LNCaP clone FGC (cell line): ENCODE results near the gene SLC16A8.

Experiments used
- DNase-seq: peaks from one replicate; pipeline ENCODE4 v3.0.0-alpha.2; 2011; ENCODE audit warnings: low read depth
- H3K4me3 ChIP-seq: 2 replicates; pipeline ENCODE4 v1.5.1; 2011; ENCODE audit warnings: mild to moderate bottlenecking, low read depth, low read length, control low read depth
- TF ChIP-seq, protein P1 (sequence below): IDR thresholded peaks from 2 replicates; pipeline ENCODE4 v1.5.1; 2012; ENCODE audit warnings: mild to moderate bottlenecking; ENCODE audit not compliant: control insufficient read depth, insufficient read depth; ENCODE audit errors: extremely low read depth

SLC16A8 gene

DNA sequence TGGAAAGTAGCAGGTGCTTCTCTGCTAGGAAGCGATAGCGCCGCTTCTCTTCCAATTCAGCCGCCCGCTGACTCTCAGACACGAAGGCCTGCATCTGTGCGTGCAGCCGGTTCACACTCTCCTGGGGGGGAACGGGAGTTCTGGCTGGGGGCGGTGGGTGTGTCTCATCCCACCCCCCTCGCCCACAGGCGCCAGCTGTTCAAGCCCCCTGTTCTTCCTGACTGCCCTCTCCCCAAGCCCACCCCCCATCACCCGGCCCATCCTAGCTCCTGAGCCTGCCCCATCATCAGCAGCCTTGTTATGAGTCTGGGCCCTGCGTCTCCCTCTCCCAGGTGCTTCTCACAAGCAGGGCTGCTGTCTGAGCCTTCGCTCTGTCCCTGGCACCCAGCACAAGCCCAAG lies 13.1 kb upstream of the SLC16A8 start:
- DNase-seq, result no peak
- H3K4me3 ChIP-seq, result no peak overlapping the region
- TF ChIP-seq, protein P1, sequence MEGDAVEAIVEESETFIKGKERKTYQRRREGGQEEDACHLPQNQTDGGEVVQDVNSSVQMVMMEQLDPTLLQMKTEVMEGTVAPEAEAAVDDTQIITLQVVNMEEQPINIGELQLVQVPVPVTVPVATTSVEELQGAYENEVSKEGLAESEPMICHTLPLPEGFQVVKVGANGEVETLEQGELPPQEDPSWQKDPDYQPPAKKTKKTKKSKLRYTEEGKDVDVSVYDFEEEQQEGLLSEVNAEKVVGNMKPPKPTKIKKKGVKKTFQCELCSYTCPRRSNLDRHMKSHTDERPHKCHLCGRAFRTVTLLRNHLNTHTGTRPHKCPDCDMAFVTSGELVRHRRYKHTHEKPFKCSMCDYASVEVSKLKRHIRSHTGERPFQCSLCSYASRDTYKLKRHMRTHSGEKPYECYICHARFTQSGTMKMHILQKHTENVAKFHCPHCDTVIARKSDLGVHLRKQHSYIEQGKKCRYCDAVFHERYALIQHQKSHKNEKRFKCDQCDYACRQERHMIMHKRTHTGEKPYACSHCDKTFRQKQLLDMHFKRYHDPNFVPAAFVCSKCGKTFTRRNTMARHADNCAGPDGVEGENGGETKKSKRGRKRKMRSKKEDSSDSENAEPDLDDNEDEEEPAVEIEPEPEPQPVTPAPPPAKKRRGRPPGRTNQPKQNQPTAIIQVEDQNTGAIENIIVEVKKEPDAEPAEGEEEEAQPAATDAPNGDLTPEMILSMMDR, result no peak

DNA sequence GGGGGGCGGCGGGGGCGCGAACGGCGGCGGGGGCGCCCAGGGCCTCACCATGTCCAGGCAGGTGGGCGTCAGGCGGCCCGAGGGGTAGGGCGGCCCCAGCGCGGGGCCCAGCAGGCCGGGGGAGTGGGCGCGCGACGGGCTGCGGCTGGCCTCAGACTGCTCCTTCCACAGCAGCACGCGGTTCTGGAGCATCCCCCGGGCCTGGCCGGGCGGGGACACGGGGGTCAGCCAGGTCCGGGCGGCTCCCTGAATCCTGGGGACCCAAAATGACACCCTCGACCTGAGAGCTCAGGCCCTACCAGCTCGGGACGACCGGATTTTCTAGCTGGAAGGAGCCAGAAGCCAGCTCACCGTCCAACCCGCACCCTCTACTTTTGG lies 5.5 kb upstream of the SLC16A8 start:
- no peak overlapping the region for H3K4me3 ChIP-seq

DNA sequence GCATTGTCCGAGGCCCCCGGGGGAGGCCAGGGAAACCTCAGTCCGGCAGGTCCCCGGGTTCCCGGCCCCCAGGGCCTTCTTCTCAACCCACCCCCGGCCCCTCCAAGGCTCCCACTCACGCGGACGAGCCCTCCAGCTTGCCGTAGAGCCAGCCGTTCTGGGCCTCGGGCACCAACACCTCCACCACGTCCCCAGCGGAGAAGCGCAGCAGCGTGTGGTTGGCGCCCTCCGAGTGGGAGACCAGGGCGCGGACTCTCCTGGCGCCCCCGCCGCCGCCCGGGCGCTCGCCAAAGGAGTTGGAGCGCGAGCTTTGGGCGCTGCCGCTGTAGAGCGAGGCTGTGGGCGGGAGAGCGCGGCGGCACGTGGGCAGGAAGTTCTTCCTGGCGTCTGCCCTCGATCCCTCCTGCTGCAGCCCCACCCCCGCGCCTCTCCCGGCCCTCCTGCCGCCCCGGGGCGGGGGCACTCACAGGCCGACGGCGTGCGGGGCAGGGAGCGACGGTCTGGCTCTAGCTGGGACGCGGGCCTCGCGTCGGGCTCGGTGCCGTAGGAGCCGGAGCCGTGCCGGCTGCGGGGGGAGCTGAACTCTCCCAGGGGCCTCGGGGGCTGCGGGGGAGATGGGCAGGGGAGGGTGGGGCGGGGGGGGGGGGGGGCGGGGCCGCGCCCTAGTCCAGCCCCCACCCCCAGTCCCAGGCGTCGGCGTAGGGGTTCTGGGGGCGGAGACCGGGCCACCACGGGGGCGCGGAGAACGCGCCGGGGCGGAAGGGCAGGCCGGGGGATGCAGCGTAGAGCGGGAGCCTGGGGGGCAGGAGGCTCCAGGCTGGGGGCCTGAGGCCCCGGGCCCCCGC lies 4.9 kb upstream of the SLC16A8 start:
- no peak overlapping the region for H3K4me3 ChIP-seq
- TF ChIP-seq, protein P1, result no peak
- DNase-seq, result no peak

More for the DNA sequence above, 5.5 kb upstream of the SLC16A8 start:
- no peak for DNase-seq
- TF ChIP-seq, protein P1, result no peak

DNA sequence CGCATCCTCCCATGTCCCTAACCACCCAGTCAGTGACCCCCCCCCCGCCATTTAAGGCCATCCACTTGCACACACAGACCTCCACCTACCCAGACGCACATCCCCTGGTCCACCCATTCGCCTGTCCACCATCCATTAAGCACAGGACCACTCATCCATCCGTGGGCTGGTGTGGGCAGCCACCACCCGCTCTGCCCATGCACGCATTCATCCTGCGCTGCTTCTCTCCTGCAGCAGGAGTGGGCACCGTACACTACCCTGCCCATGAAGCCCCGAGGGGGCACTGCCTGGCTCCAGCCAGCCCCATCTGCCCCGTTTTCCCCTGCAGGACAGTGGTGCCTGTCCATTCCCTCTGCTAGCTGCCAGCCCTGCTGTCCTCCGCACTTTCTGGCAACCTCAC lies 3.9 kb upstream of the SLC16A8 start:
- no peak overlapping the region for H3K4me3 ChIP-seq
- TF ChIP-seq, protein P1, result no peak
- DNase-seq, result no peak

DNA sequence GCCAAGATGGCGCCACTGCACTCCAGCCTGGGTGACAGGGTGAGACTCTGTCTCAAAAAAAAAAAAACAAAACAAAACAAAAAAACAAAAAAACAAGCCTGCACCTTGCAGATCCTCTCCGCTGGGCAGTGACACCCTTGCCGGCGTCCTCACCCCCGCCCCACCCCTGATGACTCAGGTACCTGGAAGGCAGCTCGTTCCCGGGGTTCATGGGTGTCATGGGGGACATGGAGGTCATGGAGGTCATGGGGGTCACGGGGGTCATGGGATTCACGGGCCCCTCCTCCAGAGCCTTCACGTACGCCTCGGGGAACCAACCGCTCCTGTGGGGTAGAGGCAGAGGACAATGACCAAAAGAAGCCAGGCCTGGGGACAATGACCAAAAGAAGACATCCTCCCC lies 3.0 kb upstream of the SLC16A8 start:
- TF ChIP-seq, protein P1, result no peak
- no peak overlapping the region for H3K4me3 ChIP-seq
- DNase-seq, result no peak

DNA sequence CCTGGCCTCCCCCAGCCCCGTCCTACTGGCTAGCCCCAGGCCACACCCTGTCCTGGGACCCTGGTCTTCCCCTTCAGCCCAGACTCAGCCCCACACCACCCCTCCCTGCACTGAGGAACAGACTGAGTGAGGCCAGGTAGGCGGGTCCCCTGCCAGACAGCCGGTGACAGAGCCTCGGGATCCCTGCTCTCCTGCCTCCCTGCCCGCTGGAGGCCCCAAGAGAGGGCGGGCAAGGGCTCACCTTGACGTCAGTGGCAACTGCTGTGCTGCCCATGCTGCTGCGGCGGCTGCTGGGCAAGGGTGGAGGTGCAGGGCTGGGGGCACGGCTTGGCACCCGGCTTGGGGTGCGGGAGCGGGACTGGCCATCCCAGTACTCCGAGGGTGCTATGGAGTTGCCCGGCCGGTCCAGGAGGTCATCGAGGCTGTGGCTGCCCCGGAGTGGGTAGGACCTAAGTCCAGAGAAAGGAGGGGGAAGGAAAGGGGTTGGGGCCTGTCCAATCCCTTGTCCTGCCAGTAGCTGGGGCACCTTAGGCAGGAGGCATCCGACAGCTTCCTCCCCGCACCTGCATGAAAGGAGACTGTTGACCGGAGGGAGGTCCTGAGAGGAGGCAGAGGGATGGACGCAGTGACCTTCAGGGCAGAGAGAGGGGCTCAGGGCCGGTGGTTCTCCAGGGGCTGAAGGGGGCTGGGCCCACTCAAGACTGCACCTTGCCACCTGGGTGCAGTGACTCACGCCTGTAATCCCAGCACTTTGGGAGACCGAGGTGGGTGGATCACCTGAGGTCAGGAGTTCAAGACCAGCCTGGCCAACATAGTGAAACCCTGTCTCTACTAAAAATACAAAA lies 2.2 kb upstream of the SLC16A8 start:
- H3K4me3 ChIP-seq, result no peak overlapping the region
- DNase-seq, result no peak
- TF ChIP-seq, protein P1, result no peak
